ENCODE measurements around the gene SPATA25.

The SPATA25 gene

DNA sequence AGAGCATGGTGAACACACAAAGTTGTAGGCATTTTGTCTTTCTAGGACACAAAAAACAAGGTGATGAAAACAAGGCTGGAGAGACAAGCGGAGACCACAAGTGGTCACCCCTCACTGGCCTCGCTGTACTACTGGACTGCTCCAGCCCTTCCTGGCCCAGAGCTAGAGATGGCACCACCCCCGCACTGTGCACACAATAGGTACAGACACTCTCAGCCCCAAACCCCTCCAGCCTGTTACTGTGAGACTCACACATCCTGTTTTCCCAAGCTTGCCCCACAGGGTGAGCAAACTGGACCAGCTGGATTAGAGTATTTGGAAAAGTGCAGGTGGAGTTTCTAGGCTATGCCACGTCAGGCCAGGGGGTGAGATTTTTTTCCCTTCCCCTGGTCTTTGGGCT, 14.8 kb downstream of the SPATA25 start:
- no peak overlapping the region for H2AFZ ChIP-seq (ENCODE audit: low read length)
- H3K18ac ChIP-seq (ENCODE audit: low read length), result no peak overlapping the region
- no peak overlapping the region for H3K23ac ChIP-seq (ENCODE audit: low read depth, low read length, poor library complexity)
- no peak overlapping the region for H2AK5ac ChIP-seq (ENCODE audit: low read depth, low read length)
- no peaks in the 10 kb centered on the region for H3K9me3 ChIP-seq (replicated peaks in 1 of 2; ENCODE audit: control insufficient read depth in 2 of 2, insufficient read depth in 1 of 2, low read depth in 1 of 2, low read length in 2 of 2)
- H3K4me3 ChIP-seq (ENCODE audit: low read length in 2 of 2), result no peak overlapping the region
- H3K36me3 ChIP-seq (replicated peaks in 1 of 2; ENCODE audit: control insufficient read depth in 2 of 2, insufficient read depth in 2 of 2, low read length in 2 of 2), result peaks cover 0 to 11% of the 10 kb centered on the region in 2 donors
- H3K4ac ChIP-seq (ENCODE audit: low read length), result no peak overlapping the region
- no peak overlapping the region for H3K9ac ChIP-seq (ENCODE audit: low read depth, low read length, poor library complexity)
- no peak overlapping the region for H2BK120ac ChIP-seq (ENCODE audit: low read depth, low read length)
- WGBS, 2 donors (ENCODE audit: extremely low coverage in 2 of 2, insufficient read length in 2 of 2, insufficient replicate concordance in 1 of 2), result no CpG with 5 or more reads among the region's 4 CpGs
- DNase-seq (ENCODE audit: low spot score), result no peak
- H3K4me1 ChIP-seq (ENCODE audit: control insufficient read depth in 2 of 2, insufficient read depth in 1 of 2, low read depth in 1 of 2, low read length in 2 of 2), result no peaks in the 10 kb centered on the region
- H3K27ac ChIP-seq (replicated peaks; ENCODE audit: low read length), result no peak overlapping the region
- H3K27me3 ChIP-seq (ENCODE audit: control insufficient read depth in 3 of 3, insufficient read depth in 3 of 3, low read depth in 1 of 3, low read length in 3 of 3), result no peaks in the 10 kb centered on the region
- H2BK15ac ChIP-seq (ENCODE audit: low read length), result no peak overlapping the region
- no peak overlapping the region for H2BK5ac ChIP-seq (ENCODE audit: low read length)
- H4K91ac ChIP-seq (ENCODE audit: low read depth, low read length, poor library complexity), result no peak overlapping the region
- H3K4me2 ChIP-seq (ENCODE audit: insufficient read depth, low read length, poor library complexity, severe bottlenecking), result no peak overlapping the region
- no peaks in the 10 kb centered on the region for H3K79me1 ChIP-seq (ENCODE audit: low read depth, low read length)
- H2BK12ac ChIP-seq (ENCODE audit: low read length), result no peak overlapping the region
- H4K8ac ChIP-seq (ENCODE audit: low read depth, low read length), result no peak overlapping the region
- H3K14ac ChIP-seq (ENCODE audit: low read length), result no peak overlapping the region

DNA sequence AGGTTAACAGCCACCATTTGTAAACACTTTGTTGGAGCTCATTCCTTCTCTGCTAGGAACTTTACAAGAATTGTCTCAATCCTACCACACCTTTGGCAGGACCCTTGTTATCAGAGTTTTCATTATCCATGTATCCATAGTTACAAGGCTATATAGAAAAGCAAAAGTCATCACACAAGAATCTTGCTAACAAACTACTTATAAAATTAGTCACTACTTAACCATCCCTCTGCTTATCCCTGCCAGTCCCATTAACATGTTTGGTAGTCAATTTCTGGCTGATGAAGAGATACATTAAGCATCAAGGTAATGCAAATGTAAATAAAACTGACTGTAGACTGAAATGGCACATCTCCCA, 19.6 kb downstream of the SPATA25 start:
- Histone ChIP-seq H3K4me2 (ENCODE audit: insufficient read depth, low read length, poor library complexity, severe bottlenecking) (no peak overlapping the region), H3K18ac (ENCODE audit: low read length) (no peak overlapping the region), H3K14ac (ENCODE audit: low read length) (no peak overlapping the region), H3K4ac (ENCODE audit: low read length) (no peak overlapping the region), H4K8ac (ENCODE audit: low read depth, low read length) (no peak overlapping the region), H3K23ac (ENCODE audit: low read depth, low read length, poor library complexity) (no peak overlapping the region), H2AK5ac (ENCODE audit: low read depth, low read length) (no peak overlapping the region), H3K9ac (ENCODE audit: low read depth, low read length, poor library complexity) (no peak overlapping the region), H3K36me3 (replicated peaks in 1 of 2; ENCODE audit: control insufficient read depth in 2 of 2, insufficient read depth in 2 of 2, low read length in 2 of 2) (no peaks in the 10 kb centered on the region), H2BK12ac (ENCODE audit: low read length) (no peak overlapping the region), H2AFZ (ENCODE audit: low read length) (no peak overlapping the region), H4K91ac (ENCODE audit: low read depth, low read length, poor library complexity) (no peak overlapping the region), H2BK5ac (ENCODE audit: low read length) (no peak overlapping the region), H2BK15ac (ENCODE audit: low read length) (no peak overlapping the region), H3K27me3 (ENCODE audit: control insufficient read depth in 3 of 3, insufficient read depth in 3 of 3, low read depth in 1 of 3, low read length in 3 of 3) (no peaks in the 10 kb centered on the region), H3K4me3 (ENCODE audit: low read length in 2 of 2) (no peak overlapping the region), H3K79me1 (ENCODE audit: low read depth, low read length) (no peaks in the 10 kb centered on the region), H3K9me3 (replicated peaks in 1 of 2; ENCODE audit: control insufficient read depth in 2 of 2, insufficient read depth in 1 of 2, low read depth in 1 of 2, low read length in 2 of 2) (no peaks in the 10 kb centered on the region), H3K27ac (replicated peaks; ENCODE audit: low read length) (no peak overlapping the region), H3K4me1 (ENCODE audit: control insufficient read depth in 2 of 2, insufficient read depth in 1 of 2, low read depth in 1 of 2, low read length in 2 of 2) (no peaks in the 10 kb centered on the region), H2BK120ac (ENCODE audit: low read depth, low read length) (no peak overlapping the region)
- no peak for DNase-seq (ENCODE audit: low spot score)

DNA sequence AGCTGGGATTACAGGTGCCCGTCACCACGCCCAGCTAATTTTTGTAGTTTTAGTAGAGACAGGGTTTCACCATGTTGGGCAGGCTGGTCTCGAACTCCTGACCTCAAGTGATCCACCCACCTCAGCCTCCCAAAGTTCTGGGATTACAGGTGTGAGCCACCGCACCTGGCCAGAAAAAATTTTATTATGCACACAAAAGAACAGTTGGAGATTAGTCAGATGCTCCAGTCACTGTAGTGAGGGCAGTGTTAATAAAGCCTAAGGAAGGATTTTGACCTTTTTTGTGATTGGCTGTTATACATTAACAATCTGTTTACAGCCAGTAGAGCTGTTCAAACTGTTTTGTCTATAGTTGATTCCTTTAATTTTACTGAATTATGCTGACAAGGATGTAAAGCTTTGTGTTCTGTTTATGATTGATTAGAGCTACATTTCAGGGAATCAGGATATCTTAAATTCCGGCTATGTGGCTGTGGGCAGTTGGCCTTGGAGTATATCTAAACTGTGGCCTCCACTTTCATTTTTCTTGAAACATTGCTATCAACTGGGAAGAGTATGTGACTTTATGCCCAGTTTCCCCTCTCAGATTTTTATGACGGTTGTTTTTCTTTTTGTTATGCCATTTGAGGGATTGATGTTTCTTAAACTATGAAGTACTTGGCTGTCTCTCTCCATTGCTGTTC, 20.1 kb downstream of the SPATA25 start:
- H4K8ac ChIP-seq (ENCODE audit: low read depth, low read length), result no peak overlapping the region
- DNase-seq (ENCODE audit: low spot score), result no peak
- no peaks in the 10 kb centered on the region for H3K9me3 ChIP-seq (replicated peaks in 1 of 2; ENCODE audit: control insufficient read depth in 2 of 2, insufficient read depth in 1 of 2, low read depth in 1 of 2, low read length in 2 of 2)
- H3K27me3 ChIP-seq (ENCODE audit: control insufficient read depth in 3 of 3, insufficient read depth in 3 of 3, low read depth in 1 of 3, low read length in 3 of 3), result no peaks in the 10 kb centered on the region
- no peaks in the 10 kb centered on the region for H3K79me1 ChIP-seq (ENCODE audit: low read depth, low read length)
- no peak overlapping the region for H3K18ac ChIP-seq (ENCODE audit: low read length)
- H3K4me1 ChIP-seq (ENCODE audit: control insufficient read depth in 2 of 2, insufficient read depth in 1 of 2, low read depth in 1 of 2, low read length in 2 of 2), result no peaks in the 10 kb centered on the region
- H2BK15ac ChIP-seq (ENCODE audit: low read length), result no peak overlapping the region
- no peaks in the 10 kb centered on the region for H3K36me3 ChIP-seq (replicated peaks in 1 of 2; ENCODE audit: control insufficient read depth in 2 of 2, insufficient read depth in 2 of 2, low read length in 2 of 2)
- H2BK120ac ChIP-seq (ENCODE audit: low read depth, low read length), result no peak overlapping the region
- H3K23ac ChIP-seq (ENCODE audit: low read depth, low read length, poor library complexity), result no peak overlapping the region
- no peak overlapping the region for H4K91ac ChIP-seq (ENCODE audit: low read depth, low read length, poor library complexity)
- H3K9ac ChIP-seq (ENCODE audit: low read depth, low read length, poor library complexity), result no peak overlapping the region
- no peak overlapping the region for H3K4me2 ChIP-seq (ENCODE audit: insufficient read depth, low read length, poor library complexity, severe bottlenecking)
- no peak overlapping the region for H3K4me3 ChIP-seq (ENCODE audit: low read length in 2 of 2)
- no peak overlapping the region for H2AFZ ChIP-seq (ENCODE audit: low read length)
- no peak overlapping the region for H2BK12ac ChIP-seq (ENCODE audit: low read length)
- H3K4ac ChIP-seq (ENCODE audit: low read length), result no peak overlapping the region
- no peak overlapping the region for H2AK5ac ChIP-seq (ENCODE audit: low read depth, low read length)
- H3K14ac ChIP-seq (ENCODE audit: low read length), result no peak overlapping the region
- no CpG with 5 or more reads among the region's 6 CpGs for WGBS, 2 donors (ENCODE audit: extremely low coverage in 2 of 2, insufficient read length in 2 of 2, insufficient replicate concordance in 1 of 2)
- no peak overlapping the region for H3K27ac ChIP-seq (replicated peaks; ENCODE audit: low read length)
- H2BK5ac ChIP-seq (ENCODE audit: low read length), result no peak overlapping the region

DNA sequence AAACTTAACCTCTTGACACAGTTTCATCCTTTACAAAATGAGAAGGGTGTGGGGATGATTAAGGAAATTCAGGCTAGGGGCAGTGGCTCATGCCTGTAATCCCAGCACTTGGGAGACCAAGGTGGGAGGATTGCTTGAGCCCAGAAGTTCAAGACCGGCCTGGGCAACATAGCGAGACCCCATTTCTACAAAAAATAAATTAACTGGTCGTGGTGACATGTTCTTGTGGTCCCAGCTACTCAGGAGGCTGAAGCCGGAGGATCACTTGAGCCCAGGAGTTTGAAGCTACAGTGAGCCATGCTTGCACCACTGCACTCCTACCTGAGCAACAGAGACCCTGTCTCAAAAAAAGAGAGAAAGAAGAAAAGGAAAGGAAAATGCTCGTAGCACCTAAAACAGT, 21.0 kb downstream of the SPATA25 start:
- H2BK5ac ChIP-seq (ENCODE audit: low read length), result no peak overlapping the region
- H2BK120ac ChIP-seq (ENCODE audit: low read depth, low read length), result no peak overlapping the region
- H3K27me3 ChIP-seq (ENCODE audit: control insufficient read depth in 3 of 3, insufficient read depth in 3 of 3, low read depth in 1 of 3, low read length in 3 of 3), result no peaks in the 10 kb centered on the region
- no peaks in the 10 kb centered on the region for H3K79me1 ChIP-seq (ENCODE audit: low read depth, low read length)
- H3K4me2 ChIP-seq (ENCODE audit: insufficient read depth, low read length, poor library complexity, severe bottlenecking), result no peak overlapping the region
- H4K91ac ChIP-seq (ENCODE audit: low read depth, low read length, poor library complexity), result no peak overlapping the region
- no peak overlapping the region for H3K23ac ChIP-seq (ENCODE audit: low read depth, low read length, poor library complexity)
- H3K4me1 ChIP-seq (ENCODE audit: control insufficient read depth in 2 of 2, insufficient read depth in 1 of 2, low read depth in 1 of 2, low read length in 2 of 2), result no peaks in the 10 kb centered on the region
- no peak overlapping the region for H2BK15ac ChIP-seq (ENCODE audit: low read length)
- no peak overlapping the region for H3K18ac ChIP-seq (ENCODE audit: low read length)
- H3K9ac ChIP-seq (ENCODE audit: low read depth, low read length, poor library complexity), result no peak overlapping the region
- no peaks in the 10 kb centered on the region for H3K36me3 ChIP-seq (replicated peaks in 1 of 2; ENCODE audit: control insufficient read depth in 2 of 2, insufficient read depth in 2 of 2, low read length in 2 of 2)
- no peak overlapping the region for H2BK12ac ChIP-seq (ENCODE audit: low read length)
- H3K27ac ChIP-seq (replicated peaks; ENCODE audit: low read length), result no peak overlapping the region
- H3K9me3 ChIP-seq (replicated peaks in 1 of 2; ENCODE audit: control insufficient read depth in 2 of 2, insufficient read depth in 1 of 2, low read depth in 1 of 2, low read length in 2 of 2), result no peaks in the 10 kb centered on the region
- WGBS, 2 donors (ENCODE audit: extremely low coverage in 2 of 2, insufficient read length in 2 of 2, insufficient replicate concordance in 1 of 2), result no CpG with 5 or more reads among the region's 5 CpGs
- no peak for DNase-seq (ENCODE audit: low spot score)
- H3K14ac ChIP-seq (ENCODE audit: low read length), result no peak overlapping the region
- no peak overlapping the region for H2AK5ac ChIP-seq (ENCODE audit: low read depth, low read length)
- H2AFZ ChIP-seq (ENCODE audit: low read length), result no peak overlapping the region
- H3K4me3 ChIP-seq (ENCODE audit: low read length in 2 of 2), result no peak overlapping the region
- no peak overlapping the region for H4K8ac ChIP-seq (ENCODE audit: low read depth, low read length)
- H3K4ac ChIP-seq (ENCODE audit: low read length), result no peak overlapping the region

Measured in neuronal stem cell (in vitro differentiated cells).